SKM-1 (cell line): Measurements from ENCODE around the gene C4orf51.

ENCODE experiments used
- DNase-seq: peaks from one replicate; lab custom pipeline; 2025; ENCODE audit not compliant: unreplicated experiment; lab: John Stamatoyannopoulos, UW

The C4orf51 gene

GRCh38 chr4:145755802-145756201 lies 75.9 kb downstream of the C4orf51 start:
- no peak for DNase-seq

- DNase-seq, result no peak
These were observed 76.3 kb downstream of the C4orf51 start for GRCh38 chr4:145756244-145756643.

GRCh38 chr4:145757188-145757587 lies 77.2 kb downstream of the C4orf51 start:
- DNase-seq, result no peak

GRCh38 chr4:145760176-145760575 lies 80.2 kb downstream of the C4orf51 start:
- DNase-seq, result no peak

- no peak for DNase-seq
These were observed 81.3 kb downstream of the C4orf51 start for GRCh38 chr4:145760961-145761929.

DNA sequence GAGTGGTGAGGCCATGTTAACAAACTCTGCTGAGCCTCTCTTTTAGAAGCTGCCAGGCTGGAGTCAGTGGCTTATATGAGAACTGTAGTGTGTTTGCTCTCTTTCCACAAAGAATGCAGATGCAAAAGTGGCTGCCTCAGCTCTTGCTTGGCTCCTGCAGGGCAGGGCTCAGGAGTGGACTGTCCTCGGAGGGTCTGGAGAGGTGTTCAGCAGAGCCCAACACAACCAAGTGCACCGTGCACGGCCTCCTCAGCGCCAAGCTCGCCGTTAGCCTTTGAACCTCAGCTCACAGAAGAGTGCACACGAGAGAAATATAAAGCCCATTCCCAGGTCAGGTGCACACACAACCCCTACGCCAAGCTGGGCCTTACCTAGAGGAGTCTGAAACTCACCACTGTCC lies 82.8 kb downstream of the C4orf51 start:
- no peak for DNase-seq

GRCh38 chr4:145763399-145763798 lies 83.5 kb downstream of the C4orf51 start:
- no peak for DNase-seq

- DNase-seq, result no peak
These were observed 86.3 kb downstream of the C4orf51 start for GRCh38 chr4:145766273-145766672.

GRCh38 chr4:145769450-145770037 lies 89.6 kb downstream of the C4orf51 start:
- no peak for DNase-seq

GRCh38 chr4:145770124-145770523 lies 90.2 kb downstream of the C4orf51 start:
- no peak for DNase-seq

DNA sequence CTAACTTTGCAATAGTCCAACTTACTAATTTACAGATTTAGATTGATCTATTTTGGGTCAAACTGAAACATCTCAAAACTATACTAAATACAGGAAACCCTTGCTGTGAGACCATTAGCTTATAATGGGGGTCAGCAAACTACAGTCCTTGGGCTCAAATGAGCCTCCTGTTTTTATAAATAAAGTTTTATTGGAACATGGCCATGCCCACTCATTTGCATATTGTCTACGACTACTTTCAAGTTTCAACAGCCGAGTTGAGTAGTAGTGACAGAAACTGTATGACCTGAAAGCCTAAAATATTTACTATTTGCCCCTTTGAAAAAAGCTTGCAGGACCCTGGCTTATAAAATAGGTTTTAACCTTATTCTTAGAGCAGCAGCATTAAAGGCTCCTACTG lies 92.4 kb downstream of the C4orf51 start:
- no peak for DNase-seq

DNA sequence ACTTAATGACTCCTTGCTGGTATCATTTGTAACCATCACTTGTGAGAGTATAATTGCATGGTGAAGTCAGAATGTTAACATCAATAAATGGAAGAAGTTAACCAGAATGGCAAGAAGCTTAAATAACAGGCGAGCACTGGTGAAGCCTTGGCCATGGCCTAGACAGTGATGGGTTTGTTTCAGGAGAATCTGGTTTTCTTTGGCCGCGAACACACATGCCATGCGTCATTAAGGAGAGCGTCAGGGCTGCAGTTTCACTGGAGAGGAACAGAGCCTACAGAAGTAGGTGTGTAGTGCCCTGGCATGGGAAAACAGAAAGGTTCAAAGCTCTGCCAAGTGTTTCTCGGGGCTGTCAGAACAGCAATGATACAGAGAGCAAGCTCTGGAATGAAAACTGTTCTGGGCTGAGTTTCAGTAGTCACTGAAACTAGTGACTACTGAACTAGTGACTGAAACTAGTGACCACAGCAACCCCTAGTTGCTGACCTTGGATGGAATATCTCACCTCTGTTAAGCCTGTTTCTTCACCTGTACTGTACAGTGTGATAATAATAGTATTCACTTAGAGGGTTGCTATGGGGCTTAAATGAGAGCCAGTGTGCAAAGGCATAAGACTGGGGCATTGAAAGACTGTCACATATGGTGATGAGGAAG lies 93.8 kb downstream of the C4orf51 start:
- DNase-seq, result no peak

DNA sequence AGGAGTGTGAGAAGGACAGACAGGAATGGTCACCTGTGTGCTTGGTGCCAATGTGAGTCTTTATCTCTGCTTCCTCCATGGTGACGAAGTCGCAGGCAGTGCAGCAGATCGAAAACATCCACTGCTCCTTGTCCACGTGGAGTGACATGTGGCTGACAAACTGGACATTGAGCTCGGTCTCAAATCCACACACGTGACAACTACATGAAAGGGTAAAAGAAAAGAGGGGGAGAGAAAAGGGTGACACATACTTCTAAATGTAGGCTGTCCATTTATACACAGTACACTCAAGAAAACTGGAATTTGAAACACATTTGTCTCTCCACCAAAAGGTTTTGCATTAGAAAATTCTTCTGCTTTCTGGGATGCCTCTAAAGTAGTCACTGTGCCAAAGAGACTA lies 94.5 kb downstream of the C4orf51 start:
- no peak for DNase-seq

GRCh38 chr4:145775406-145775805 lies 95.5 kb downstream of the C4orf51 start:
- DNase-seq, result no peak

DNA sequence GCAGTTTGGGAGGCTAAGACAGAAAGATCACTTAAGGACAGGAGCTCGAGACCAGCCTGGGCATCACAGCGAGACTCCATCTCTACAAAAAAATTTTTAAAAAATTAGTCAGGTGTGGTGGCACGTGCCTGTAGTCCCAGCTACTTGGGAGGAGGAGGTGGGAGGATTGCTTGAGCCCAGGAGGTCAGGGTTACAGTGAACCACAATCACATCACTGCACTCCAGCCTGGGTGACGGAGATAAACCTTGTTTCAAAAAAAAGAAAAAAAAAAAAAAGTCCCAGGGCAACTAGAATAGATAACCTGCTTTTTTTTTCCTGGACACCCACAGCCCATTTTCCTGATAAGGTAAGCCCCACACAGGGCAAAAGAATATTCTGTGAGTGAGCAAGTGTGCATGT lies 96.3 kb downstream of the C4orf51 start:
- DNase-seq, result no peak

DNA sequence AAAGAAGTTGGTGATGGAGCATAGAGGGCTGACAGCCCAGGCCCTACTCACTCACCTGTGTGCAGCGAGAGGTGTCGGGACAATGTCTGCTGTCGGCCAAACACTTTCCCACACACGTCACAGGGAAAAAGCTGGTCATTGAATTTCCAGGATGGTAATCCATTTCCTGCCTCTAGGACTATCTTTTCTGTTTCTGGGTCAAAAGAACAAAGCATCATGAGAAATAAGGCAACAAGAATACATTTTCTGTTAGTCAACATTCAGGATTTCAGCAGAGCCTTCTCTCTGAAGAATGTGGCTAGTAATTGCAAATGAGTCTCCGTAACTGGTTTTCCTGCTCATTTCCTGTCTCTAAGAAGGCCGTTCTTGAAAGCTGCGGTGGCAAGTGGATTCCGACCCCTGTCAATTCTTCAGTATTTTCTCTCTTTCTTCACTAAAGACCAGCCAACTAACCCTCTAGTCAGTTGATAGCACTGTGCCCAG lies 99.4 kb downstream of the C4orf51 start:
- no peak for DNase-seq

GRCh38 chr4:145781351-145781750 lies 101.4 kb downstream of the C4orf51 start:
- DNase-seq, result no peak
